Tibial nerve (tissue), 4 donors: ENCODE measurements around the gene TMEM272.

Source experiments
- CTCF ChIP-seq, 5 experiments: fragments of 200-600 bp in 3 of 5; fragments of 450-650 bp in 2 of 5; sonication (generic) in 3 of 5; IDR thresholded peaks; one replicate each; pipeline ENCODE4 v1.5.1; 2016 to 2019; ENCODE audit warnings: antibody characterized with exemption in 5 of 5, mild to moderate bottlenecking in 3 of 5, moderate library complexity in 2 of 5
- EP300 ChIP-seq, 2 donors: sonication (generic); formaldehyde crosslinking; IDR thresholded peaks; one replicate each; pipeline ENCODE4 v1.6.1; 2017; ENCODE audit warnings: antibody characterized with exemption in 2 of 2, mild to moderate bottlenecking in 1 of 2
- POLR2A ChIP-seq, 2 donors: fragments of 450-650 bp; IDR thresholded peaks; one replicate each; pipeline ENCODE4 v1.6.1; 2017; ENCODE audit warnings: antibody characterized with exemption in 2 of 2, mild to moderate bottlenecking in 2 of 2, moderate library complexity in 2 of 2

- TF ChIP-seq CTCF (IDR thresholded peaks at IDR 0.05) (no peak), POLR2A (IDR thresholded peaks at IDR 0.05) (no peak), EP300 (IDR thresholded peaks at IDR 0.05) (no peak)
These were observed 68.8 kb downstream of the TMEM272 start for GRCh38 chr13:51776179-51776578.
